ENCODE measurements around the gene TMEM40.

- TF ChIP-seq CTCF (IDR thresholded peaks at IDR 0.05 in 4 of 5, conservative IDR thresholded peaks at IDR 0.05 in 1 of 5) (no peak), POLR2A (IDR thresholded peaks at IDR 0.05) (peak; percentile 91 to 93)
Measured at GRCh38 chr3:12796171-12797123, 37.4 kb upstream of the TMEM40 start, which contains the start of gene CAND2.
